Loucy (cell line): ENCODE measurements around the gene CHST9.

Source experiments
- H2AFZ ChIP-seq: fragments of 200-600 bp; sonication (generic); 2 replicates; pipeline ENCODE4 v1.6.0; 2016; ENCODE audit warnings: antibody characterized with exemption, mild to moderate bottlenecking, low read length, moderate library complexity
- H3F3A ChIP-seq: fragments of 200-600 bp; 2 replicates; pipeline ENCODE4 v1.6.0; 2016; ENCODE audit warnings: antibody characterized with exemption, low read depth, mild to moderate bottlenecking
- H3K27me3 ChIP-seq: fragments of 200-600 bp; sonication (generic); 2 replicates; pipeline ENCODE4 v1.6.1; 2014; ENCODE audit warnings: low read length, mild to moderate bottlenecking; ENCODE audit not compliant: insufficient read depth, poor library complexity, severe bottlenecking
- H3K36me3 ChIP-seq: fragments of 200-600 bp; sonication (generic); 2 replicates; pipeline ENCODE4 v1.6.1; 2016; ENCODE audit warnings: low read length; ENCODE audit not compliant: insufficient read depth
- H3K4me1 ChIP-seq: fragments of 200-600 bp; sonication (generic); 2 replicates; pipeline ENCODE4 v1.5.1; 2014; ENCODE audit warnings: low read length, mild to moderate bottlenecking; ENCODE audit not compliant: insufficient read depth, poor library complexity, severe bottlenecking
- H3K4me2 ChIP-seq: fragments of 200-600 bp; sonication (generic); 2 replicates; pipeline ENCODE4 v1.6.0; 2014; ENCODE audit warnings: antibody characterized with exemption, low read length, low read depth, mild to moderate bottlenecking; ENCODE audit not compliant: poor library complexity, severe bottlenecking
- H3K4me3 ChIP-seq: fragments of 200-600 bp; sonication (generic); 2 replicates; pipeline ENCODE4 v1.5.1; 2014; ENCODE audit warnings: low read length, mild to moderate bottlenecking, mixed read lengths; ENCODE audit not compliant: poor library complexity, severe bottlenecking
- H3K79me2 ChIP-seq: fragments of 200-600 bp; sonication (generic); 2 replicates; pipeline ENCODE4 v1.6.1; 2014; ENCODE audit warnings: low read length; ENCODE audit not compliant: insufficient read depth
- H3K9ac ChIP-seq: fragments of 200-600 bp; sonication (generic); 2 replicates; pipeline ENCODE4 v1.6.0; 2014; ENCODE audit warnings: mild to moderate bottlenecking, low read depth, low read length, moderate library complexity; ENCODE audit not compliant: poor library complexity, severe bottlenecking
- H3K9me2 ChIP-seq: fragments of 200-600 bp; sonication (generic); replicated peaks from 2 replicates; pipeline ENCODE4 v1.6.1; 2016; ENCODE audit warnings: low read depth, low read length, mixed read lengths
- H3K9me3 ChIP-seq: fragments of 200-600 bp; sonication (generic); 2 replicates; pipeline ENCODE4 v1.6.1; 2014; ENCODE audit warnings: mild to moderate bottlenecking, antibody characterized with exemption, low read length, low read depth; ENCODE audit not compliant: insufficient read depth
- H4K20me1 ChIP-seq: fragments of 200-600 bp; sonication (generic); 2 replicates; pipeline ENCODE4 v1.6.0; 2014; ENCODE audit warnings: antibody characterized with exemption, low read length, mild to moderate bottlenecking; ENCODE audit not compliant: insufficient read depth, poor library complexity, severe bottlenecking
- EZH2phosphoT487 ChIP-seq: fragments of 200-600 bp; IDR thresholded peaks from 2 replicates; pipeline ENCODE4 v1.6.1; 2018; ENCODE audit warnings: antibody characterized with exemption, mild to moderate bottlenecking, moderate library complexity, borderline replicate concordance
- TF ChIP-seq, protein P1 (sequence below): fragments of 200-600 bp; sonication (generic); conservative IDR thresholded peaks from 2 replicates; pipeline ENCODE4 v1.5.1; 2014; ENCODE audit warnings: mild to moderate bottlenecking, antibody characterized with exemption, low read length

CHST9 gene

GRCh38 chr18:27113358-27113757 lies 71.8 kb downstream of the CHST9 start:
- Histone ChIP-seq H3K9me3 (no peaks in the 10 kb centered on the region), H3K4me1 (no peaks in the 10 kb centered on the region), H3K9ac (no peak overlapping the region), H4K20me1 (no peaks in the 10 kb centered on the region), H2AFZ (no peak overlapping the region), H3K36me3 (no peaks in the 10 kb centered on the region), H3K4me3 (no peak overlapping the region), H3K79me2 (no peaks in the 10 kb centered on the region), H3K9me2 (no peaks in the 10 kb centered on the region), H3K27me3 (no peaks in the 10 kb centered on the region), H3F3A (no peaks in the 10 kb centered on the region), H3K4me2 (no peak overlapping the region)
- TF ChIP-seq, protein P1, sequence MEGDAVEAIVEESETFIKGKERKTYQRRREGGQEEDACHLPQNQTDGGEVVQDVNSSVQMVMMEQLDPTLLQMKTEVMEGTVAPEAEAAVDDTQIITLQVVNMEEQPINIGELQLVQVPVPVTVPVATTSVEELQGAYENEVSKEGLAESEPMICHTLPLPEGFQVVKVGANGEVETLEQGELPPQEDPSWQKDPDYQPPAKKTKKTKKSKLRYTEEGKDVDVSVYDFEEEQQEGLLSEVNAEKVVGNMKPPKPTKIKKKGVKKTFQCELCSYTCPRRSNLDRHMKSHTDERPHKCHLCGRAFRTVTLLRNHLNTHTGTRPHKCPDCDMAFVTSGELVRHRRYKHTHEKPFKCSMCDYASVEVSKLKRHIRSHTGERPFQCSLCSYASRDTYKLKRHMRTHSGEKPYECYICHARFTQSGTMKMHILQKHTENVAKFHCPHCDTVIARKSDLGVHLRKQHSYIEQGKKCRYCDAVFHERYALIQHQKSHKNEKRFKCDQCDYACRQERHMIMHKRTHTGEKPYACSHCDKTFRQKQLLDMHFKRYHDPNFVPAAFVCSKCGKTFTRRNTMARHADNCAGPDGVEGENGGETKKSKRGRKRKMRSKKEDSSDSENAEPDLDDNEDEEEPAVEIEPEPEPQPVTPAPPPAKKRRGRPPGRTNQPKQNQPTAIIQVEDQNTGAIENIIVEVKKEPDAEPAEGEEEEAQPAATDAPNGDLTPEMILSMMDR: no peak
- no peak for TF ChIP-seq EZH2phosphoT487

DNA sequence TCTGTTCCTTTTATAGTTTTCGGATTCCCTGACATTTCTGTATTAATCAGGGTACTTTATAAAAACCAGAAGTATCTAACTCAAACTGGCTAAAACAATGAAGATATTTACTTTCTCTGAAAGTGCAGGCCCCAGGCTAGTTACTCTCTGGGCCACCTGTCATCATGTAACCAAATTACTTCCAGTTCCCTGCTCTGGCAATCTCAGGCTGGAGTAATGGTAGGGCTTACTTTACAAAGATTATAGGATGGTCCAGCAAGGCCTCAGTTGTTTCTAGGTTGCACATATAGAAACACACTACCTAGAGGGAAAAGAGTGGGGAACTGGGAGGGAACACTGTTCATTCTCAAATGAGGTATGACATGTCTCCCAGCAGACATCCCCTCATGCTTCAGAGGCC lies 74.8 kb downstream of the CHST9 start:
- Histone ChIP-seq H3K4me1 (no peaks in the 10 kb centered on the region), H3K79me2 (no peaks in the 10 kb centered on the region), H3K36me3 (no peaks in the 10 kb centered on the region), H3K9me2 (no peaks in the 10 kb centered on the region), H3K27me3 (no peaks in the 10 kb centered on the region), H3K9me3 (no peaks in the 10 kb centered on the region), H3K4me3 (no peak overlapping the region), H2AFZ (no peak overlapping the region), H4K20me1 (no peaks in the 10 kb centered on the region), H3K4me2 (no peak overlapping the region), H3K9ac (no peak overlapping the region), H3F3A (no peaks in the 10 kb centered on the region)
- TF ChIP-seq EZH2phosphoT487: no peak
- TF ChIP-seq, protein P1: no peak

- H3F3A ChIP-seq: no peaks in the 10 kb centered on the region
- H3K9ac ChIP-seq: no peak overlapping the region
- no peaks in the 10 kb centered on the region for H3K4me1 ChIP-seq
- H2AFZ ChIP-seq: no peak overlapping the region
- H4K20me1 ChIP-seq: no peaks in the 10 kb centered on the region
- no peaks in the 10 kb centered on the region for H3K36me3 ChIP-seq
- TF ChIP-seq EZH2phosphoT487: no peak
- TF ChIP-seq, protein P1: no peak
- no peaks in the 10 kb centered on the region for H3K79me2 ChIP-seq
- no peaks in the 10 kb centered on the region for H3K9me2 ChIP-seq
- H3K4me3 ChIP-seq: no peak overlapping the region
- no peak overlapping the region for H3K4me2 ChIP-seq
- H3K27me3 ChIP-seq: no peaks in the 10 kb centered on the region
- no peaks in the 10 kb centered on the region for H3K9me3 ChIP-seq
These were observed 75.7 kb downstream of the CHST9 start for GRCh38 chr18:27109451-27109850.
